ENCODE measurements around the gene PSEN2. TPM values are rescaled to one million over a fixed set of nuclear protein-coding genes. Genes with fewer than 3 reads are reported as not detected.
A peak's percentile ranks its signal among the peaks of the same experiment; 100 is the strongest.

Gene PSEN2
- total RNA-seq, 1 experiment from 2014 or later = 14.8 TPM

- no peak overlapping the region for H3K4me2 ChIP-seq
- H3K9me3 ChIP-seq (ENCODE audit: insufficient read depth, low read depth) = peaks cover 13% of the 10 kb centered on the region
- H3K79me2 ChIP-seq (ENCODE audit: low read depth) = no peaks in the 10 kb centered on the region
- POLR2A ChIA-PET (ENCODE audit: unreplicated experiment) = no interaction called here
- peaks cover 12% of the 10 kb centered on the region; the same call in 1 of the 2 replicates for H3F3A ChIP-seq (ENCODE audit: insufficient read depth, low read depth)
- H4K20me1 ChIP-seq (ENCODE audit: insufficient read depth) = no peaks in the 10 kb centered on the region
- intact Hi-C loops (cut with micrococcal nuclease; ENCODE audit: unreplicated experiment) = loop anchor here (5.0 kb wide), 1 partner anchor 57 kb away; no protein-coding TSS in a partner anchor
- no peak overlapping the region for H3K4me3 ChIP-seq
- no peak overlapping the region for H2AFZ ChIP-seq
- H3K36me3 ChIP-seq (ENCODE audit: low read depth) = no peaks in the 10 kb centered on the region
- no peak for DNase-seq
- TF ChIP-seq CTCF (conservative IDR thresholded peaks at IDR 0.05) = no peak
- TF ChIP-seq EZH2 (IDR thresholded peaks at IDR 0.05; ENCODE audit: low read depth) = no peak
- peaks cover 11% of the 10 kb centered on the region for H3K4me1 ChIP-seq (replicated peaks; ENCODE audit: insufficient read depth)
- no TSS peak for BruUV-seq (replicated peaks)
- H3K27me3 ChIP-seq (ENCODE audit: insufficient read depth, low read depth) = no peaks in the 10 kb centered on the region
- H3K27ac ChIP-seq = no peak overlapping the region
- H3K9me2 ChIP-seq (ENCODE audit: insufficient read depth) = no peaks in the 10 kb centered on the region
- CTCF ChIA-PET = interaction anchor here (0.6 kb wide), 1 partner anchor 1472 kb away, joined by 3 read pairs; the partner anchor contains the start of gene TRIM11
These were observed 64.2 kb downstream of the PSEN2 start for GRCh38 chr1:226934483-226935237.

DNA sequence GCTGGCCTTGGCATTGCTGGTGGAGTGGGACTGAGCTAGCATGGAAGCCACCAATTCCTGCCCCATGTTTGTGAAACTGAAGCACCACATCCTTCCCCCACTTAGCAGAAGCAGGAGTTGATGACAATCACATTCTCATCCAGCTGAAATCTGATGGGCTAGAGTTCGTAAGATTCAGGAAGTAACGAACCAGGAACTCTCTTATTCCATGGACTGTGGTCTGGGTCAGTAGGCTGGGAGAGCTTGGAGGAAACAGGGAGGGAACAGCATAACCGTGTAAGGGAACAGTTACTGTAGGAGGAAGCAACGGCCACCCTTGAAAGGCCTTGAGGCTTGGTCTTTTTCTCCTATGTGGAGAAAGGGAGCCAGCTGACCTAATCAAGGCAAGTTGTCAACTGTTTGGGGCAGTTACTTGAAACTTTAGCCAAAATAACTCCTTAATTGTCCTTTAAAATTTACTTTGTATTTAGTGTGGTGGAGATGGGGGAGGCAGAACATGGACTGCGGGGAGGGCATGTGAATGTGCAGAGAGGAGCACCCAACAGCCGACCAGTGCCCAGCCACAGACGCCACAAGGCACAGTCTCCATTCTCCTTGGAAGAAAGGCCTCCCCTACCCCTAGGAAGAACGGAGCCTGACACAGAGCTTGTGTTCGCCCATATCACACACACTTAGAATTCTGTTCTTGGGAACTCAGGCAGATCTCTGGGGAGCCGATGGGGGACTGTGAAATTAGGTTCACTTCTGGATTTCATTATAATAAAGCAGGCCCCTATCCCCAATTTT lies 67.7 kb downstream of the PSEN2 start:
- Histone ChIP-seq H3K27me3 (ENCODE audit: insufficient read depth, low read depth) (no peaks in the 10 kb centered on the region), H3K9me3 (ENCODE audit: insufficient read depth, low read depth) (peaks cover 13% of the 10 kb centered on the region), H2AFZ (peak overlapping the region; percentile 95), H3K9me2 (ENCODE audit: insufficient read depth) (no peaks in the 10 kb centered on the region), H3K36me3 (ENCODE audit: low read depth) (no peaks in the 10 kb centered on the region), H4K20me1 (ENCODE audit: insufficient read depth) (no peaks in the 10 kb centered on the region), H3K4me3 (peak overlapping the region; percentile 69; the same call in 1 of the 2 replicates), H3K4me1 (replicated peaks; ENCODE audit: insufficient read depth) (peaks cover 19% of the 10 kb centered on the region), H3K79me2 (ENCODE audit: low read depth) (peaks cover 29% of the 10 kb centered on the region), H3K27ac (peak overlapping the region; percentile 87), H3F3A (ENCODE audit: insufficient read depth, low read depth) (peaks cover 12% of the 10 kb centered on the region; the same call in 1 of the 2 replicates), H3K4me2 (peak overlapping the region; percentile 89)
- intact Hi-C loops (cut with micrococcal nuclease; ENCODE audit: unreplicated experiment) = loop anchor here (2.0 to 5.0 kb wide), 2 partner anchors 61 to 419 kb away; no protein-coding TSS in a partner anchor
- BruUV-seq (replicated peaks) = no TSS peak
- no peak for TF ChIP-seq CTCF (conservative IDR thresholded peaks at IDR 0.05)
- no peak for DNase-seq
- ChIA-PET POLR2A (ENCODE audit: unreplicated experiment) (interaction anchor here (0.6 kb wide), 3 partner anchors 80 to 1613 kb away, joined by 4 to 16 read pairs (median 5); no protein-coding TSS in a partner anchor), CTCF (interaction anchor here (0.6 kb wide), 2 partner anchors 62 to 186 kb away, joined by 3 to 4 read pairs; no protein-coding TSS in a partner anchor)

DNA sequence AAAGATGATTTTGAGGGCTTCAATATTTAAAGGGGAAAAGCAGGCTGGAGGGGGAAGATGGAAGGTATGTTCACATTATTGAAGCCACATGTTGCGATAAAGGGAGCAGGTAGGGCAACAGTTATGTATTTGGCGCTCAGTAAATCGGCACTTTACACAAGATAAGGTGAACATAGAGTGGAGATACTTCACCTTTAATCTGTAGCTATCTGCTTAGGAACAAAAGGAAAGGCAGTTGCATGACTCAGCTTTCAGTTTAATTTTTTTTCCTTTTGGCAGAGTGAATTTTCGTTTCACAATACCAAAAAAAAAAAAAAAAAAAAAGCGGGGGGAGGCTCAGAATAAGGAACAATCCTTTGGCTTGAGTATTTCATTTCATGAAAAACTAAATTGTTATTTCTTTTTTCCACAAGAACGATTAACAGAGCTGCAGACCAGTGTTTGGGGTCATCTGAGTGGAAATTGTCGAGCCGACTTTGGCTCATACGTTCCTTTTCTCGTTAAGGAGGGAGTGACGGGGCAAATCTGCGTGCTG lies 68.6 kb downstream of the PSEN2 start:
- no TSS peak for BruUV-seq (replicated peaks)
- Histone ChIP-seq H3F3A (ENCODE audit: insufficient read depth, low read depth) (peaks cover 12% of the 10 kb centered on the region; the same call in 1 of the 2 replicates), H4K20me1 (ENCODE audit: insufficient read depth) (no peaks in the 10 kb centered on the region), H3K79me2 (ENCODE audit: low read depth) (peaks cover 35% of the 10 kb centered on the region), H2AFZ (peak overlapping the region; percentile 95), H3K4me2 (peak overlapping the region; percentile 89), H3K36me3 (ENCODE audit: low read depth) (no peaks in the 10 kb centered on the region), H3K4me1 (replicated peaks; ENCODE audit: insufficient read depth) (peaks cover 19% of the 10 kb centered on the region), H3K4me3 (peak overlapping the region; percentile 69), H3K9me3 (ENCODE audit: insufficient read depth, low read depth) (peaks cover 12% of the 10 kb centered on the region), H3K27me3 (ENCODE audit: insufficient read depth, low read depth) (no peaks in the 10 kb centered on the region), H3K9me2 (ENCODE audit: insufficient read depth) (no peaks in the 10 kb centered on the region), H3K27ac (peak overlapping the region; percentile 87)
- CTCF ChIA-PET = interaction anchor here (0.6 kb wide), 2 partner anchors 63 to 185 kb away, joined by 3 to 4 read pairs; no protein-coding TSS in a partner anchor
- intact Hi-C loops (cut with micrococcal nuclease; ENCODE audit: unreplicated experiment) = loop anchor here (2.0 to 5.0 kb wide), 2 partner anchors 62 to 418 kb away; no protein-coding TSS in a partner anchor
- POLR2A ChIA-PET (ENCODE audit: unreplicated experiment) = interaction anchor here (0.6 to 0.7 kb wide), 6 partner anchors 81 to 1614 kb away, joined by 3 to 16 read pairs (median 4); partner anchors contain the start of gene ARF1
- TF ChIP-seq EZH2 (IDR thresholded peaks at IDR 0.05; ENCODE audit: low read depth) (no peak), CTCF (conservative IDR thresholded peaks at IDR 0.05) (no peak)
- DNase-seq = peak; percentile 21 to 69
